ENCODE data around the gene MMD. TPM values are rescaled to one million over a fixed set of nuclear protein-coding genes. Genes with fewer than 3 reads are reported as not detected.
"Not testable (repeated sequence)": the region's sequence is repeated elsewhere in the genome, so short reads cannot be mapped to it uniquely, and the experiment has no call there.

The MMD gene
- polyA plus RNA-seq, 1 donor = 27.7 TPM

DNA sequence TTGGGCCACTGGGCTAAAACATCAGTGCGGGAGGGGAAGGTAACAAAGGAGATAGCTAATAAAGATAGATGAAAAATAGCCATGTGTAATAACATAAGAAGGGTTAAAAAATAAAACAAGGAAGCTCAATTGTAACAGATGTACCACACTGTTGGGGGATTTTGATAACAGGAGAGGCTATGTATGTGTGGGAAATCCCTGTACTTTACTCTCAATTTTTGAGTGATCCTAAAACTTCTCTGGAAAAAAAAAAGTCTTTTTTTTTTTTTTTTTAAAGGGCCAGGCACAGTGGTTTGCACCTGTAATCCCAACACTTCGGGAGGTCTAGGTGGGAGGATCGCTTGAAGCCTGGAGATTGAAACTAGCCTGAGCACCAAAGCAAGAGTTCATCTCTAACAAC lies 1.9 kb upstream of the MMD start:
- no peak for DNase-seq

DNA sequence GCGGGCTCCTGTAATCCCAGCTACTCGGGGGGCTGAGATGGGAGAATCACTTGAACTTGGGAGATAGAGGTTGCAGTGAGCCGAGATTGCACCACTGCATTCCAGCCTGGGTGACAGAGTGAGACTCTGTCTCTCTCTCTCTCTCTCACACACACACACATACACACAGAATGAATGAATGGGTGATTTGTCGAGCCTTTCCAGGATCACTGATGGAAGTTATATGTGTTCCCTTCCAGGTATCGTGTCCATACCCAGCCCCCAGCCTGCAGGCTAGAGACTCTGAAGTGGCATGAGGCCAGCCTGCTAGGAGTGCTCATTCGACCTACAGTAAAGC lies 1.2 kb upstream of the MMD start:
- not testable (repeated sequence) for DNase-seq

DNA sequence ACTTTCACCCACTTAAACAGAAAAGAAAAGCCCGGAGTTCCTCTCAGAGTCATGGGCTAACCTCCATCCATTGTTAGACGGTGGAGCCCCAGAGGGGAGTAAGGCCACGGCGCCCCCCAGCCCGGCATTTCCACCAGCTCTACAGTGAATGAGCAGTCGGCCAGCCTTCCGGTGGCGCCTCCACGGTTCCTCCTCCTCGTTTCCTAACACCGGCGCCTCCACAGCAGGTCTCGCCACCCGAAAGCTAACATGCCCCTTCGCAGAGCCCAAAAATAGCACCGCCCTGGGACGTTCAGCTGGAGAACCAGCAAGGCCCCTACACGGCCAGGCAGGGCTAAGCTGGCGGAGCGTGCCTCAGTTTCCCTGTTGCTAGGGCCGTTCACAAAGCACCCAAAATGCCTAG lies 858 bp downstream of the MMD start:
- DNase-seq = no peak

DNA sequence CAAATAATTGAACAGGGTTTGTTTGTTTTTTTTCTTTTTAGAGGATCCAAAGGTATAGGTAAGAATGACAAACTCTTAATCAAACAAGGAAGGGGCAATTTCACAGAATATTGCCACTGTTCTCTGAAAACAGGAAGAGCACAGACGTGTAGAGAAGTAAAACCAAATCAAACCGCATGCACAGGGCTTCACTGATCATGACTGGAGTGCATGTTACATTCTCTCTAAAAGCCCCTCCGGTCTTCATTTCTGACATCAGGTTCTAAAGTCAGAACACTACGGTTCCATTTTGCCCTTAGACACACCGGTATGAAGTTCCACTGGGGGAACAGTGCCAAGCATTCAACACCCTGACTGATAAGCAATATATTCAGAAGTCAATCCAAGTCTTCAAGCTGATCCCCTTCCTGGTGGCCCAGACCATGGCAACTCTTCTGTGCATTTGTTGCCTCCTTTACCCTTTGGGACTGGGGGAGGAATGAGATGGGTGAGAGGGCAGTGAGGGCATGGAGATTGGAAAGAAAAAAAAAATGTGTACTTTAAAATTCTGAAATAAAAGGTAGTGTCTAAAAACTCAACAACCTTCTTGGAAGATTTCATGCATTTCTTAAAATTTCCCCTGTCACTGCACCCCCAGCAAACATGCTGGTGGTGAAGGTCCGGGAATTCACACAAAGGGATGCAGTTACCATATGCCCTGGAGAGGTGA lies 1.4 kb downstream of the MMD start:
- no peak for DNase-seq

DNA sequence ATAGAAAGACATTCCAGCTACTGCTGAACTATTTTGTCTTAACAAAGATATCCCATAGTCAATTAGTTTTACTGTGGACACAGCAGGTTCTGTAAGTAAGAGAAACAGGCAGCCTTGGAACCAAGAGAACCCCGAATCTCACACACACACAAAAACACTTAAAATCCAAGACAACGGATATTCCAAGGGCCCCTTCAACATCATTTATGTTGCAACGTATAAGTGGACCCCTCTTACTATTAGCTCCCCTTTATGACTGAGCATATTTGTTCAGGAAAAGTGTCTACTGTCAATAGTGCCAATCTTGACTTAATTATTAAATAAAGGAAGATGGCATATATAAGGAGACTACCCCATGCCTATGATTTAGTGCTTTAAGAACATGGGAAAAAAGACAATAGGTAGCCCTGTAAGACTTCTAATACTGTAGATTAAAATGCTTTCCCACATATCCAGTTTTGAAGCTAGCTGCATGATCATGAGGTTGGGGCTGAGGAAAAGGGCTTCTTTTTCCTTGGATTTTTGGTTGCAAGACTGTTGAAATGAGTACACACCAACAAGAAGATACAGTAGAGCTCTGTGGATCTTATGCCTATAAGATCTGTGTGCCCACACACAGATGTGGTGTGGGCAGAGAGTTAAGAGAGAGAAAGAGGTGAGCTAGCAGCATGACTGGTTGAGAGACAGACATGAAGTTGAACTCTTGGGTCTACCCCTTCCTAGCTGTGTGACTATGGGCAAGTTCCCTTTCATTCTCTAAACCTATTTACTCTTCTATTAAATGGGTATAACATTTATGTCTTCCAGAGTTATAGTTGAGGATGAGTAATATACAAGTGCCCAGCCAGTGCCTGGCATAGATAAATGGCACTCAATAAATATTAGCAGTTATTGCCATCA lies 3.0 kb downstream of the MMD start:
- no peak for DNase-seq

DNA sequence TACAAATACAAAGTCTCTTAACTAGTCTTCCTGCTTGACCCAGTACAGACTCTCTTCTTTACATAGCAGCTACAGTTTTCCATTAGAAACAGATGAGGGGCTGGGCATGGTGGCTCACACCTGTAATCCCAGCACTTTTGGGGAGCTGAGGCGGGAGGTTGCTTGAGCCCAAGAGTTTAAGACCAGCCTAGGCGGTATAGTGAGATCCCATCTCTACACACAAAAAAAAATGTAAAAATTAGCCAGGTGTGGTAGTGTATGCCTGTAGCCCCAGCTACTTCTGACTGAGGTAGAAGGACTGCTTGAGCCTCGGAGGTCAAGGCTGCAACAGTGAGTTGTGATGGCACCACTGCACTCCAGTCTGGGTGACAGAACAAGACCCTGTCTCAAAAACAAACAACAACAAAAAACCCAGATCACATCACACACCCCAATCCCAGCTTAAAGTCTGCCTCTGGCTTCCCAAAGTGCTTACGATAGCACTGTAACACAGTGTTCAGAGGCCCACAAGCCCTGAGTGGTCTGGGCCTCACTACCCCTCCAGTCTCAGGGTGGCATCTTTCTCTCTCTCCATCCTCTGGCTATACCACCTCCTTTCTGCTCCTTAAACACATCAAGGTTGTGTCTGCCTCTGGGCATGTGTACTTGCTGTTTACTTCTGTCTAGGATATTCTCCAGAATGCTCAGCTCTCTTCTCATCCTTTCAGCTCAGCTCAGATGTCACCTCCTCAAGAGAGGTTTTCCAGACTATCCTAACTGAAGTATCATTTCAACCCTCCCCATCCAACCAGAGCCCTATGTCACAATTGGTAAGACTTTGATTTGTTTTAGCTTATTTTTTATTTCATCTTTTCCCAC lies 4.0 kb downstream of the MMD start:
- no peak for DNase-seq

DNA sequence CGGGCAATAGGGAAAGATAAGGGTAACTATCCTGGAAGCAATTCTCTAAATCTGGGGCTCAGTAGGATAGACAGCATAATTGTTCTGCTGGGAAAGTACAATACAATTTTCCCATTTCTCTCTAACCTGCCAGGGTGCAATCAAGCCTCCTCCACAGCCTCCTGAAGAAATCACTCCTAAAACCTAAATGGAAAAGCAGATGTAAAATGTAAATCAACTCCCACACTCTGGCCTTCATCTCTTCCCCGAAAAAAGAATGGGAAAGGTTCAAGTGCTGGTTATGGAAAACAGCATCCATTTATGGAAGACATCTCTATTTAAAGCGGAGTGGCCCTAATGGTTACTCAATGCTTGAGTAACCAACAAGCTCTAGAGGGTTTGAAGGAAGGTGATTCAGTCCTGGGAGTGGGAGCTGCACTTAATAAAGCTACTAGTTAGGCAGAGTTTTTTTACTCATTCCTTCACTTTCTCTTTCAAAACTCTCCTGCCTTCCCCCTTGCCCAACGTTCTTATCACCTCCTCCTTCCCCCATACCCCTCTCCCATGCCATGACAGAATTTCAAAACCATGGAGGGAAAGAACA lies 5.1 kb downstream of the MMD start:
- no peak for DNase-seq

DNA sequence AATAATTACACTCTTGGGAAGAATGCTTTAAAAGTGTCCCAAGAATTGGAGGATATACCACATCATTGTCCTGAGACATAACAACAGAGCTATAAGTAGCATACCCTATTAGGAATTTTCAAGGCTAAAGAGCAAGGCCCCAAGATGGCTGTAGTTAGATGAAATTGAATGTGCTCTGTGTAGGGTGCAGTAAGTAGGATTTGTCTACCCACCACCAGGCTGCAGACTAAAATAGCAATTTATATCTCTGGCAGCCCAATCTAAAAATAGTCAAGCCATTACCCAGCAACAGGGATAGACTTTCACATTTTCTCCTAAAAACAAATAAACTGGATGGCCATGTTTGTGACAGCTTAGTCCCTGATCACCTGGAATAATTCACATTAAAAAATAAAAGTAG lies 5.6 kb downstream of the MMD start:
- DNase-seq = no peak

DNA sequence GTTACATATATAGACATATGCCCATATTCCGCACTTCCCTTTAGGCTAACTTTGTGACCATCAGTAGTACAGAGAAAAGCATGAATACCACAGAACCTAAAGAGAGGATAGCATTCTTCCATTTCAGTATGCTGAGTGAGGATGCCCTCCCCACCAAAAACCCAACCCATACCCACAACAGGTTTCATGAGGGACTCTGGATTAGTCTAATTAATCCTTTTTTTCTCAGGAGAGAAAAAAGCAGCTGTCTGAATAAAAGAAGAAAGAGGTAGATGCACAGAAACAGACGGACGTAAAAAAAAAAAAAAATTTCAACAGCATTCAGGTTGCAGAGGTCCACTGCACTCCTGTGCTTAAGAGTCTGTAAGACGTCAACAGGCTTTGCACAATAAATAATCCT lies 6.7 kb downstream of the MMD start:
- no peak for DNase-seq

DNA sequence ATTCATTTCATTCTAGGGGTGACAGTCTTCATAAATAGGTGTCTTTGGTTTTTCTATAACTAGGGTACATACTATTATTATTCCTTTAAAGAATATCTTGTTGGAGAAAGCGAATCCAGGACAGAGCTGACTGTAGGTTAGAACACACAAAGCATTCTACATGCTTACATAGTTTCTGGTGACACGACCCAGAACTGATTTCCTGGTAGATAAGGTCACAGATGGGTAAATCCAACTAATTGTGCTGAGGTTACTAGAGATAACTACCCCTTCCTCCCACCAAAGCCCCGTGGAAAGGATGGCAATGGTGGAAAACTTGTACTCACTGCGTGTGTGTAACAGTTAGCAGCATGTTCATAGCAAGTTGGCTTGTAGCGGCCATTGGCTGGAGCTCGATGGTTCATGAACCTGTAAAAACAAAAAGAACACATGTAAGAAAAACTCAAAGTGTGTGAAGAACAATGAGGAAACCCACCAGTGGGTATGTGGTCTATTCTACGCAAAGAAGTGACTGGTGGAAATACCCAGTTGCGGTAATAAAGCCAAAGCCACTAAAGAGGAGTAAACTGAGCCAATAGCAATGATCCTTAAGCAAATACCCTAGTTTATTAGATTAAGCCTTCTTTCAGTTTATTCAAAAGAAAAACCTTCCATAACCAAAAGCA lies 7.7 kb downstream of the MMD start:
- DNase-seq = no peak

DNA sequence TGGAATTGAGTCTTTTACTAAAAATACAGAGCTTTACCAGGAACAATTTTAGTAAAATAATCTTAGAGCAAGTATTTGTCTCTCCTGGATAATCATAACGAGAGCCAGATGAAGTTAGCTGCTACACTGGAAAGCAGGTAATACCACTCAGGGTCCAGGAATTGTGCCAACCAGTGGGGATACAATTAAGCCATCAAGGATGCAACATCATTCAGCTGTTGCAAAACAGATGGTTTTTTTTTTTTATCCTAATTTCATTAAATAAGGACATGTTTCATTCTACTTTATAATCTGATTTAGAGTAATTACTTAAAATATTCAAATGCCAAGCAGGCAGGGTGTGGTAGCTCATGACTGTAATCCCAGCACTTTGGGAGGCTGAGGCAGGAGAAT lies 10.2 kb downstream of the MMD start:
- no peak for DNase-seq

DNA sequence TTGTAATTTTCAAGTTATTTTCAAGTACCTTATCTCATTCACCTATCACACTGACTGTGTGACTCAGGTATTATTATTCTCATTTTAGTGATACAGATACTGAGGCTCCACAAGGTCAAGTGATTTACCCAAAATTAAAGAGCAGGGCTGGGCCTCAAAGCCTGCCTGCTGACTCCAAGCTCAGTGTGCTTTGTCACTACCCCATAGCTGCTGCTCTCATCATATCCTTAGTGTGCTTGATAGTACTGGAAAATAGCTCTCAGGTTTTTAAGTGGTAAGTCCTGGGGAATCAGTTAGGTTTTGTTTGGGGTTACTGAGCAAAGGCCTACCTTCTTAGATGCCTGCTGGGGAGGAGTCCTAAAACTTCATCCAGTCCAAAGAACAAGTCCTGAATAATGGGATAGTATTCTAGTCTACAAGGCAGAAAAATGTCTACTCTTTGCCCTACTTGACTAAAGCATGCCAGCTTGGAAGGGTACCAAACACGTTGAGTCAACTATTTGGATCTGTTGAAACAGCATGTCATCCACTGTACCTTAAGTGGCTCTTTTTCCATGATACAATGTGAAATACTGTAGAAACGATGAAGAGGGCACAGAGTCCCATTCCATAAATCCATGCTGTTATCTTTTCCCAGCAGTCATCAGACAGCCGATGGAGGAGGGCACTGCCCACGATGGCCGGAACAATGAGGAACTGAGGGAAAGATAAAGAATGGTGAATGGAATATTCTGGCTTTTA lies 10.7 kb downstream of the MMD start:
- DNase-seq = no peak

DNA sequence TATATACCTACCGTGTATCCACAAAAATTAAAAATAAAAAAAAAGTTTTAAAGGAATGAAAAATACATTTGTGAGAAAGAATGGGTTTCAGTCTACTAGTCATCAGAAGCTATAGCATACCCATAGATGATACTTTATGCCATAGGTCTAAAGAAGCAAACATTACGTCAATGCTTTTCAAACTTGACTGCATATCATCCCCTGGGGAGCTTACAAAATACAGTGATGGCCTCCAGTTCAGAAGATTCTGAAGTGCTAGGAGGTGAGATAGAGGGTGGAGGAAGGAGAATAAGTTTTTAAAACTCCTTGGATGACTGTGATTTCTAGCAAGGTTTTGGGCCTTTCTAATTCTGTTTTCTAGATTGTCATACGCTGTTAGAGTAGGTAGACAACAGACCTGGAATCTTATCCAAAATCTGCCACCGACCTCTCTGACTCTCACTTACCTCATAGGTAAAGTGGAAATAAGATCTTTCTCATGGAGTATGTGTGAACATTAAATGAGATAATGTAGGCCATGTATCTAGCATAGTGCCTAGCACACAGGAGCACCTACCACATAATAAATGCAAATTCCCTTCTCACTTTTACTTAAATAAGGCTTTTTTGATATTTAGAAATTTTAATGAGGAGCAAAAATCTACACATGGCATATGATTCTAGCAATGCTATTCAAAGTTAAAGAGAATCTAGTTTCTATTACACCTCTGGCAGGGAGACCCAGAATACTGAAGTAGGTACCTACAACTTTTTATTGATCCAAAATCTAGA lies 12.4 kb downstream of the MMD start:
- DNase-seq = no peak

DNA sequence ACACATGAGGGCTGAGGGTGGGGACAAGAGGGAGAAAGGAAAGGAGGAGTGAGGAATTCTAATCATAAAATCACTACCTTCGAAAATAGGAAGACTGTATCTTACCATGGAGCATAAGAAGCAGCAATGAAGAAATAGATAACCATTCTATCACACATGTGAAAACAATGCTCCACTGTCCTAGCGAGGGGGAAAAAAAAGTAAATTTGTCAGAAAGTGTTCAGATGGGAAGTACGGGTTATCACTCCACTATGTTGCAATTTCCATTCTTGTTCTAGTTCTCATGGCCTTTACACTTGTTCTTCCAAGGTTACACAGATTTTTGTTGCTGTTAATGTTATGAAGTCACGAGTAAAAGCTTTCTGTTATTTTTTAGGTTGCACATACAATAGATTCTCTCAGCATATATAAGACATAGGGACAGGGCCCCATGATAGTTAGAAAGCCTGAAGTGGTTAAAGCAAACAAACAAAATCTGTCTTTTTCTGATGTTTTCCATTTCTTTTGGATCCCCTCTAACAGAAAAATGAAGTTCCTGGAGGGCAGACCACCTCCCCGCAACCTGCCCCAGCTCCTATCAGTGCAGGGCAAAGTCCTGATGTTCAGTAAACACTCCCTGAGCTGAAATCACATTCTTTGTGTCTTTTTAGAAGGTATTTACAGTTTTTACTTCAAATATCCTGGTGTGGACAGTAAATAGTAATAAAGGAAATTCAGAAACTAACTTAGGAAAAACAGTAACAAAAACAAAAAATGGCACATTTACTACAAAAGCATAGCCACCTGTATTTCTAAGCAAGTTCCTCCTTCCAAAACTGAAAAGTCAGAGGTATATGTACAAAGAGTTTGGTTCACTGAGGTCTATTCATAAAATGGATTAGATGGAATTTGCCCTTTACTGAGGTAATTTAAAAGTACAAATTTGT lies 13.7 kb downstream of the MMD start:
- DNase-seq = no peak

DNA sequence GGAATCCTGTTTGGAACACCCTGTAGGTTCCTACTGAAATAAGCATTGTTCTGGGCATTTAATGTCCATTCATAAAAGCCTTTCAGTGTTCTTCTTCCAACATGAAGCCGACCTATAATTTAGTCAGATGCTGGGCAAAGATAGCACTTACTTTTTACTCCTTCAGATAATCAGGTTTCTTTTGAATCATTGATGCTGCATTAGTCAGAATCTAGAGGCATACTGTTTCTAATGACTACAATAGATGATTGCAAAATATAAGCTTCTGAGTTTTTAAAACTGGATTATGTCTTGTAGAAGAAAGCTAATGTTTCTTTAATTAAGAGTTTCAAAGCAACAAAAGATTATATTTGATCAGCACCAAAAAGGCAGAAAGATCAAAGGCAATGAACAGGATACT lies 16.0 kb downstream of the MMD start:
- no peak for DNase-seq

DNA sequence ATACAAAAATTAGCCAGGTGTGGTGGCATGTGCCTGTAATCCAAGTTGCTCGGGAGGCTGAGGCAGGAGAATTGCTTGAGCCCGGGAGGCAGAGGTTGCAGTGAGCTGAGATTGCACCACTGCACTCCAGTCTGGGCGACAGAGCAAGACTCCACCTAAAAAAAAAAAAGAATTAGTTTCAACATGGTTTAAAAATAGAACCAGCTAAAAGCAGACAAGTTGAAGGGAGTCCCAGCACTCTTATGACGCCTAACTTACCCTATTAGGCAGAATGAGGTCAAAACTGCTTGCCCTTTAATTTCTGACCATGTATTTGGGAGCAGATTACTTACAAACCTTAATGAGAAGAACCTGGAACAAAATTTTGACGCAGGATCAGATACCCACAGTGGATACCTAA lies 17.4 kb downstream of the MMD start:
- DNase-seq = not testable (repeated sequence)

DNA sequence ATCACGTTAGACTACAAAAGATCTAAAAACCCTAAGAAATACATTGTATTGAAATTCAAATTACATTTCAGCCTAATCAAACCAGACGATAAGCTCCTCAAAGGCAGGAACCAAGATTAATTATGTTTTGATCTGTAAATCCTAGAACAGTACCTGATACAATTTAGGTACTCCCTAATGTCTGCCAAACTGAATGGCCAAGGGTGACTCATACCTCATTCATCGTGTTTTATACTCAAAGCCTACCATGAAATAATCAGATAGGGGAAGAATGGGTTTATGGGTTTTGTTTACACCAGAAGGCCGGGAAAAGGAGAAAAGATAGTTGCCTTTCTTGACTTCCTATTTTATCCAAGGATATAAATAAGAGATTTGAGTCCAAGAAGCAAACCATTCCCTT lies 19.3 kb downstream of the MMD start:
- no peak for DNase-seq

DNA sequence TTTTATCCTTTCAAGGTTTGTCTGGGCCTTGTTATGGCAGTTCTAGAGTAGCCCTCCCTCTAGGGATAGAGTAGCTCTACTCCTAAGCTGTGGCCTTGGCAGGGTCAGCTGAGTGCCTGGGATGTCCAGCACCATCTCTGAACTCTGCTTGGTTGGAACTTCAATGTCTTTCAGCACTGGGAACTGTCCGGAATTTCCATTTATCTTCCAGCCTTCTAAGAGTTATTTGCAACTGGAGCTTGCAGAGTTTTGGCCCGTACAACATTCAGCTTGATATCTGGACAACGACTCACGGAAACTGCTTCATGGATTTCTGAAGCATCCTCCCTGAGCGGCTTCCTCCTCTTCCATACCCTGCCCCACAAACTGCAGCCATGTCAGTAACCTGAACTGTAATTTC lies 22.9 kb downstream of the MMD start:
- DNase-seq = no peak

DNA sequence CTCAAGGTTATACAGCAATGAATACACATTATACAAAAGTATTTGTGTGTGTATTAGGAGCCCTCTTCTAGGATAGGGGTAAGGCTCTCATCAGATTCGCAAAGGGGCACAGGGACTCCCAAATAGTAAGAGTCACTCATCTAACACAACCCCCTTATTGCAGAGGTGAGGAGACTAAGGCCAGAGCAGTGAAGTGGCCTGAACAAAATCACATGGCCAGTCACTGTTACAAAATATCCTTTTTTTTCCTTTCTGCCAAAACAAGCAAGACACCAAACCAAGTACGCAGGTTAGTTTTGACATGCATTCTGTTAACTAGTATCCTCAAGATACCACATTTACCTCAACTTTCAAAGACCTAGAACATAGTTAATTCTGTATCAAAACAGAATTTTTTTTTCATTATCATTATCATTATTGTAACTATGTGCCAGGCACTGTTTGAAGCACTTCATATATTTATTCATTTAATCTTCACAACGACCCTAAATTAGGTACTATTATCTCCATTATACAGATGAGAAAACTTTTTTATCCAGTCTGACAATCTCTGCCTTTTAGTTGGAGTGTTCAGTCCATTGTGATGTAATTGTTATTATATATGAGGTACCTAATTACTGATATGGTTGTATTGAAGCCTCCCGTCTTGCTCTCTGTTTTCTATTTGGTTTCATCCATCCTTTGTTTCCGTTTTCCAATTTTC lies 25.7 kb downstream of the MMD start:
- DNase-seq = no peak

Data from left kidney (tissue), 2 donors.